Esophagus muscularis mucosa (tissue), 4 donors: ENCODE results near the gene LYL1. TPM values are rescaled to one million over a fixed set of nuclear protein-coding genes. Genes with fewer than 3 reads are reported as not detected.

Experiments used
- DNase-seq: peaks from one replicate; pipeline ENCODE4 v3.0.0-alpha.2; 2017; ENCODE audit errors: extremely low spot score
- H3K27ac ChIP-seq, 4 donors: fragments of 200-600 bp; sonication (generic); replicated peaks in 1 of 4; 1 replicate in 3 of 4; 2 replicates in 1 of 4; pipeline ENCODE4 v1.5.1; 2016 to 2019; ENCODE audit warnings: mild to moderate bottlenecking in 1 of 4
- H3K27me3 ChIP-seq, 4 donors: fragments of 200-600 bp; sonication (generic); one replicate each; pipeline versions ENCODE4 v1.5.1 to v1.6.0; 2016 to 2019
- H3K36me3 ChIP-seq, 4 donors: fragments of 200-600 bp; sonication (generic); one replicate each; pipeline ENCODE4 v1.5.1; 2016 to 2019
- H3K4me1 ChIP-seq, 4 donors: fragments of 200-600 bp; sonication (generic); one replicate each; pipeline ENCODE4 v1.5.1; 2016 to 2019
- H3K4me3 ChIP-seq, 4 donors: fragments of 200-600 bp; sonication (generic); 1 replicate in 2 of 4; 2 replicates in 2 of 4; pipeline ENCODE4 v1.5.1; 2016 to 2019; ENCODE audit warnings: mild to moderate bottlenecking in 4 of 4, moderate library complexity in 1 of 4
- H3K9me3 ChIP-seq, 4 donors: fragments of 200-600 bp; sonication (generic); 1 replicate in 3 of 4; 2 replicates in 1 of 4; pipeline ENCODE4 v1.5.1; 2016 to 2019
- EP300 ChIP-seq: sonication (generic); formaldehyde crosslinking; IDR thresholded peaks from one replicate; pipeline ENCODE4 v1.6.1; 2017; ENCODE audit warnings: antibody characterized with exemption
- POLR2A ChIP-seq: fragments of 450-650 bp; IDR thresholded peaks from one replicate; pipeline ENCODE4 v1.6.1; 2017; ENCODE audit warnings: antibody characterized with exemption, moderate library complexity, mild to moderate bottlenecking, low read depth
- POLR2AphosphoS5 ChIP-seq, 2 donors: sonication (generic); formaldehyde crosslinking; IDR thresholded peaks; one replicate each; pipeline ENCODE4 v1.6.1; 2017; ENCODE audit warnings: antibody characterized with exemption in 2 of 2
- WGBS: methylation state at CpG from one replicate; pipeline ENCODE4 v1.1.5; 2018; 5-methylcytosine and 5-hydroxymethylcytosine counted together
- intact Hi-C: fragments of 100-400 bp; cut with DNase I; formaldehyde crosslinking; loops from one replicate; pipeline ENCODE4 v1.15.1; 2023
- total RNA-seq, 4 donors: library from RNA; depleted of rRNA; stranded (reverse); fragments of >200 nt; gene quantifications; one replicate each; pipeline versions ENCODE4 v1.1.0 to v1.2.1, GENCODE V29; 2016
- TF ChIP-seq, protein P1 (sequence below), 3 experiments: fragments of 200-600 bp in 2 of 3; fragments of 450-650 bp in 1 of 3; sonication (generic) in 2 of 3; IDR thresholded peaks; one replicate each; pipeline ENCODE4 v1.5.1; 2017 to 2019; ENCODE audit warnings: antibody characterized with exemption in 3 of 3, mild to moderate bottlenecking in 2 of 3, moderate library complexity in 1 of 3

The LYL1 gene
- total RNA-seq, 4 donors from 2014 or later = 11.9 to 20.2 (median 17.0) TPM

DNA sequence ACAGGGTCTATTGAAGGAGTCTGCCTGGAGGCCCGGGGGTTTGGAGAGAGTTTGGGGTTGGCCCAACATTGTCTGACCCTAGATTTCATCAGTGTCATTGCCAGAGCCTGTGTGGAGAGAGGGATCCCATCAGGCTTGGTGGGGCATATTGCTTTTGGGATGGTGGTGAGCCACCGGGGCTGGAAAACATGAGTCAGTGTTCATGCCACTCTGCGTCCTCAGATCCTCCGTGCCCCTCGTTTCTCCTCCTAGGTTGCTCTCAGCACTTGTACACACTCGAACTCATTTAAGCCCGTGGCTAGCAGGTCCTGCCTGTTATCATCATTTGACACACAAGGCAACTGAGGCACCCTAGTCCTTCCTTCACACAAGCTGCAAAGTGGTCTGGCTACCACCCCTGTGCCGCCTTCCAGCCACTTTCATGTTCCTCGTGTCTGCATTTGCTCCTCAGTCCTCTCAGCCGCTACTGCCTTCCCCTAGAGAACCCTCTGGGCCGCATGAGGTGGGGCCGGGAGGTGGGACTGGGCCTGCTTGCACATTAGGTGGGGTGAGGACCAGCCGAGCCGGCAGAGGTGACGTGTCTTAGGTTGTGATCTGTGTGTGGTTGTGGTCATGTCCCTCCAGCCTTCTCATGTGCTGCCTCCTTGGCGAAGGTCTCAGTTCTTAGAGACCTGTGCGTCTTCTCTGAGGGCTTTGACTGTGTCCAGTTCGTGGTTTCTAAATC is 19.1 kb upstream of the LYL1 start:
- Histone ChIP-seq H3K36me3 (peaks cover 0 to 20% (median 8%) of the 10 kb centered on the region in 4 donors), H3K9me3 (no peaks in the 10 kb centered on the region), H3K4me1 (peaks cover 28 to 48% (median 43%) of the 10 kb centered on the region in 4 donors), H3K27ac (no peak overlapping the region), H3K27me3 (no peaks in the 10 kb centered on the region), H3K4me3 (no peak overlapping the region)
- intact Hi-C loops = no loop called here
- TF ChIP-seq EP300 (no peak), POLR2AphosphoS5 (IDR thresholded peaks at IDR 0.05) (no peak), POLR2A (no peak)
- TF ChIP-seq, protein P1, sequence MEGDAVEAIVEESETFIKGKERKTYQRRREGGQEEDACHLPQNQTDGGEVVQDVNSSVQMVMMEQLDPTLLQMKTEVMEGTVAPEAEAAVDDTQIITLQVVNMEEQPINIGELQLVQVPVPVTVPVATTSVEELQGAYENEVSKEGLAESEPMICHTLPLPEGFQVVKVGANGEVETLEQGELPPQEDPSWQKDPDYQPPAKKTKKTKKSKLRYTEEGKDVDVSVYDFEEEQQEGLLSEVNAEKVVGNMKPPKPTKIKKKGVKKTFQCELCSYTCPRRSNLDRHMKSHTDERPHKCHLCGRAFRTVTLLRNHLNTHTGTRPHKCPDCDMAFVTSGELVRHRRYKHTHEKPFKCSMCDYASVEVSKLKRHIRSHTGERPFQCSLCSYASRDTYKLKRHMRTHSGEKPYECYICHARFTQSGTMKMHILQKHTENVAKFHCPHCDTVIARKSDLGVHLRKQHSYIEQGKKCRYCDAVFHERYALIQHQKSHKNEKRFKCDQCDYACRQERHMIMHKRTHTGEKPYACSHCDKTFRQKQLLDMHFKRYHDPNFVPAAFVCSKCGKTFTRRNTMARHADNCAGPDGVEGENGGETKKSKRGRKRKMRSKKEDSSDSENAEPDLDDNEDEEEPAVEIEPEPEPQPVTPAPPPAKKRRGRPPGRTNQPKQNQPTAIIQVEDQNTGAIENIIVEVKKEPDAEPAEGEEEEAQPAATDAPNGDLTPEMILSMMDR (IDR thresholded peaks at IDR 0.05) = no peak
- DNase-seq = no peak
- 84% methylated on average over 17 of the region's 18 CpGs for WGBS

DNA sequence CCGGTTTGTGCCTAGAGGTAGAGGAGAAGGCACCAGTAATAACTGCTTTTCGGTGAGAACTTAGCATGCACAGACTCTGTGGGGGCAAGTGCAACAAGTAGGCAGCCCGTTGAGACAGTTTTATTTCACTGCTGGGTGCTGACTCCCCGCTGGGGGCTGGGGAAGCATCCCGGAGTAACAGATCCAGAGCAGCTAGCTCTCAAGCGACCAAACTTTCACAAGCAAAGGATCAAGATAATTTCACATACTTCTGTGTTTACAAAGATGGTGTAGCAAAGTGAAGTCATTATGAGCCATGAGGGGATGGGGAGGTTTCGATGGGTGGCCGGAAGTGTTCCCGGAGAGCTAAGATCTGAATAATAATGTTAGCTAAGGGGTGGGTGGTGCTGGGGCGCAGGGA is 18.2 kb upstream of the LYL1 start:
- intact Hi-C loops = no loop called here
- peaks cover 0 to 14% (median 6%) of the 10 kb centered on the region in 4 donors for H3K36me3 ChIP-seq
- H3K27me3 ChIP-seq = no peaks in the 10 kb centered on the region
- no peak overlapping the region for H3K27ac ChIP-seq
- TF ChIP-seq, protein P1 (IDR thresholded peaks at IDR 0.05) = no peak
- TF ChIP-seq POLR2A (no peak), EP300 (no peak), POLR2AphosphoS5 (IDR thresholded peaks at IDR 0.05) (no peak)
- no peak for DNase-seq
- no peak overlapping the region for H3K4me3 ChIP-seq
- no peaks in the 10 kb centered on the region for H3K9me3 ChIP-seq
- H3K4me1 ChIP-seq = peaks cover 33 to 53% (median 49%) of the 10 kb centered on the region in 4 donors
- WGBS = 77% methylated on average over 10 of the region's 10 CpGs

DNA sequence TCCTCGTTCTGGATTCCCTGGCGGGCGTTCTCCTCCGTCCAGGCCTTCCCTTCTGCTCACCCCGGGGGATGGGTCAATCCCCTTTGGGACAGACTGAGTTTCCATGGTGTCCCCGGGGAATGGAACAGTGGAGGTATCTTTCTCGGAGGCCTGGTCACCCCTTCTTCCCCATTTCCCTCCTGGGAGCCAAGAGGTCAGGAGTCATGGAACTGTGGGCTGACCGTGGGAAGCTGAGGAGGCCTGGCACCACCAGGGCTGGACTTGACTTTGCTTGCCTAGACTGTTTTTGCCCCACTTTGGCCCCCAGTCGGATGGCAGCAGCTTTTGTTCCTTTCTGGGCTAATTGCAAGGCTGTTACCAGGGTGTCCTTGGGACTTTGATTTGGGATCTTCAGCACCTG is 17.4 kb upstream of the LYL1 start:
- Histone ChIP-seq H3K27ac (no peak overlapping the region), H3K9me3 (no peaks in the 10 kb centered on the region), H3K27me3 (no peaks in the 10 kb centered on the region), H3K4me3 (no peak overlapping the region), H3K36me3 (peaks cover 0 to 15% (median 9%) of the 10 kb centered on the region in 4 donors), H3K4me1 (peaks cover 39 to 61% (median 57%) of the 10 kb centered on the region in 4 donors)
- no peak for TF ChIP-seq POLR2AphosphoS5 (IDR thresholded peaks at IDR 0.05)
- TF ChIP-seq EP300 = no peak
- TF ChIP-seq, protein P1 (IDR thresholded peaks at IDR 0.05) = no peak
- TF ChIP-seq POLR2A = no peak
- WGBS = 76% methylated on average over 7 of the region's 9 CpGs
- DNase-seq = no peak
- intact Hi-C loops = no loop called here

DNA sequence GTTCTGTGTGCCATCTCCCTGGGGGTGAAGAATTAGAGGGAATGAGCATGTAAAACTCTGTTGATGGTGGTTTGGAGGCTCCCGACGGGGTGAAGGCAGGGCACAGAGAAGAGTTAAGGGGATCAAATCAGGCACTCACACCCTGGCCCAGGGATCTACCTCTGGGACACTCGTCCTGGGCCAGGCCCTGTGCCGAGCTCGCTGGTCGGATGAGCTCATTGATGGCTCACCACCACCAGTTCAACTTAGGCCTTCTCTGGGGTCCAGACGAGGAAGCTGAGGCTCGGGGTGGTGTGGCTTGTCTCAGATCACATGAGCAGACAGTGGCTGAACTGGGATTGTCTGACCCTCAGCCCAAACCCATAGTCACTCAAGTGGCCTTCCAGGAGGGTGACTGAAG is 17.0 kb upstream of the LYL1 start:
- peaks cover 0 to 16% (median 10%) of the 10 kb centered on the region in 4 donors for H3K36me3 ChIP-seq
- TF ChIP-seq POLR2AphosphoS5 (IDR thresholded peaks at IDR 0.05) (no peak), POLR2A (no peak), EP300 (no peak)
- TF ChIP-seq, protein P1 (IDR thresholded peaks at IDR 0.05) = no peak
- 60% methylated on average over 5 of the region's 8 CpGs for WGBS
- H3K27me3 ChIP-seq = no peaks in the 10 kb centered on the region
- peak overlapping the region in 1 of 4 donors; percentile 68 for H3K27ac ChIP-seq
- intact Hi-C loops = no loop called here
- H3K9me3 ChIP-seq = no peaks in the 10 kb centered on the region
- H3K4me3 ChIP-seq = peak overlapping the region; percentile 67 to 97 (median 94)
- H3K4me1 ChIP-seq = peaks cover 39 to 62% (median 57%) of the 10 kb centered on the region in 4 donors
- no peak for DNase-seq
